Measurements from ENCODE around the gene GATB.

GRCh38 chr4:151717909-151718628 lies 42.7 kb downstream of the GATB start:
- TF ChIP-seq CTCF (IDR thresholded peaks at IDR 0.05) (no peak), POLR2A (IDR thresholded peaks at IDR 0.05) (no peak)

Data from Peyer's patch (tissue), 4 donors.